ENCODE data around the gene SDS. TPM values are rescaled to one million over a fixed set of nuclear protein-coding genes. Genes with fewer than 3 reads are reported as not detected.
A peak's percentile ranks its signal among the peaks of the same experiment; 100 is the strongest.

The SDS gene
- polyA plus RNA-seq, 3 donors = 0.89 to 2.3 (median 1.1) TPM

- TF ChIP-seq, protein P1, sequence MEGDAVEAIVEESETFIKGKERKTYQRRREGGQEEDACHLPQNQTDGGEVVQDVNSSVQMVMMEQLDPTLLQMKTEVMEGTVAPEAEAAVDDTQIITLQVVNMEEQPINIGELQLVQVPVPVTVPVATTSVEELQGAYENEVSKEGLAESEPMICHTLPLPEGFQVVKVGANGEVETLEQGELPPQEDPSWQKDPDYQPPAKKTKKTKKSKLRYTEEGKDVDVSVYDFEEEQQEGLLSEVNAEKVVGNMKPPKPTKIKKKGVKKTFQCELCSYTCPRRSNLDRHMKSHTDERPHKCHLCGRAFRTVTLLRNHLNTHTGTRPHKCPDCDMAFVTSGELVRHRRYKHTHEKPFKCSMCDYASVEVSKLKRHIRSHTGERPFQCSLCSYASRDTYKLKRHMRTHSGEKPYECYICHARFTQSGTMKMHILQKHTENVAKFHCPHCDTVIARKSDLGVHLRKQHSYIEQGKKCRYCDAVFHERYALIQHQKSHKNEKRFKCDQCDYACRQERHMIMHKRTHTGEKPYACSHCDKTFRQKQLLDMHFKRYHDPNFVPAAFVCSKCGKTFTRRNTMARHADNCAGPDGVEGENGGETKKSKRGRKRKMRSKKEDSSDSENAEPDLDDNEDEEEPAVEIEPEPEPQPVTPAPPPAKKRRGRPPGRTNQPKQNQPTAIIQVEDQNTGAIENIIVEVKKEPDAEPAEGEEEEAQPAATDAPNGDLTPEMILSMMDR (IDR thresholded peaks at IDR 0.05) = no peak
- Histone ChIP-seq H4K20me1 (ENCODE audit: insufficient read depth, low read length) (no peaks in the 10 kb centered on the region), H3K4me1 (ENCODE audit: control insufficient read depth in 1 of 2, insufficient read depth in 2 of 2, low read length in 2 of 2) (peaks cover 0 to 7% of the 10 kb centered on the region in 2 donors), H3K4me2 (replicated peaks; ENCODE audit: extremely low read depth, low read length, poor library complexity, severe bottlenecking) (no peak overlapping the region), H3K9me3 (replicated peaks in 1 of 2; ENCODE audit: control insufficient read depth in 1 of 2, insufficient read depth in 1 of 2, low read length in 2 of 2) (peaks cover 0 to 6% of the 10 kb centered on the region in 2 donors), H3K4me3 (replicated peaks in 1 of 3; ENCODE audit: low read depth in 2 of 3, low read length in 3 of 3) (no peak overlapping the region), H3K27ac (ENCODE audit: low read depth in 1 of 2, low read length in 2 of 2) (no peak overlapping the region), H3K79me2 (ENCODE audit: insufficient read depth, low read length) (no peaks in the 10 kb centered on the region), H3K9ac (ENCODE audit: insufficient read depth, low read length, poor library complexity, severe bottlenecking) (no peak overlapping the region), H3K27me3 (ENCODE audit: control insufficient read depth in 2 of 2, insufficient read depth in 2 of 2, low read length in 2 of 2) (peaks cover 0 to 2% of the 10 kb centered on the region in 2 donors), H2AFZ (ENCODE audit: insufficient read depth, low read depth, low read length, poor library complexity, severe bottlenecking) (no peak overlapping the region), H3K36me3 (replicated peaks in 1 of 2; ENCODE audit: control insufficient read depth in 1 of 2, insufficient read depth in 2 of 2, low read length in 2 of 2) (no peaks in the 10 kb centered on the region)
- DNase-seq = no peak
- intact Hi-C loops (cut with micrococcal nuclease) = no loop called here
- no peak overlapping the region for H3K27ac Mint-ChIP-seq
- peaks cover 0 to 12% (median 9%) of the 10 kb centered on the region in 7 donors for H3K9me3 Mint-ChIP-seq
- no CpG with 5 or more reads among the region's 2 CpGs for WGBS (ENCODE audit: insufficient coverage)
- peaks cover 18 to 39% (median 30%) of the 10 kb centered on the region in 3 donors for H3K27me3 Mint-ChIP-seq (ENCODE audit: low read depth in 3 of 3)
- no peak overlapping the region for H3K4me3 Mint-ChIP-seq
- peaks cover 20% of the 10 kb centered on the region for H3K4me1 Mint-ChIP-seq
- no peaks in the 10 kb centered on the region for H3K36me3 Mint-ChIP-seq
Observed at GRCh38 chr12:113449299-113449698, 45.6 kb upstream of the SDS start.

GRCh38 chr12:113448873-113449272, 45.2 kb upstream of the SDS start:
- Histone ChIP-seq H3K9me3 (replicated peaks in 1 of 2; ENCODE audit: control insufficient read depth in 1 of 2, insufficient read depth in 1 of 2, low read length in 2 of 2) (peaks cover 0 to 6% of the 10 kb centered on the region in 2 donors), H3K27me3 (ENCODE audit: control insufficient read depth in 2 of 2, insufficient read depth in 2 of 2, low read length in 2 of 2) (peaks cover 0 to 2% of the 10 kb centered on the region in 2 donors), H3K4me2 (replicated peaks; ENCODE audit: extremely low read depth, low read length, poor library complexity, severe bottlenecking) (no peak overlapping the region), H3K36me3 (replicated peaks in 1 of 2; ENCODE audit: control insufficient read depth in 1 of 2, insufficient read depth in 2 of 2, low read length in 2 of 2) (no peaks in the 10 kb centered on the region), H3K9ac (ENCODE audit: insufficient read depth, low read length, poor library complexity, severe bottlenecking) (no peak overlapping the region), H3K4me1 (ENCODE audit: control insufficient read depth in 1 of 2, insufficient read depth in 2 of 2, low read length in 2 of 2) (peaks cover 0 to 7% of the 10 kb centered on the region in 2 donors), H4K20me1 (ENCODE audit: insufficient read depth, low read length) (no peaks in the 10 kb centered on the region), H3K27ac (ENCODE audit: low read depth in 1 of 2, low read length in 2 of 2) (no peak overlapping the region), H2AFZ (ENCODE audit: insufficient read depth, low read depth, low read length, poor library complexity, severe bottlenecking) (no peak overlapping the region), H3K4me3 (replicated peaks in 1 of 3; ENCODE audit: low read depth in 2 of 3, low read length in 3 of 3) (no peak overlapping the region), H3K79me2 (ENCODE audit: insufficient read depth, low read length) (no peaks in the 10 kb centered on the region)
- WGBS (ENCODE audit: insufficient coverage) = 50% methylated on average over 1 of the region's 7 CpGs
- Mint-ChIP-seq H3K9me3 (peaks cover 0 to 12% (median 9%) of the 10 kb centered on the region in 7 donors), H3K4me1 (peaks cover 20% of the 10 kb centered on the region), H3K27me3 (ENCODE audit: low read depth in 3 of 3) (peaks cover 17 to 35% (median 30%) of the 10 kb centered on the region in 3 donors), H3K36me3 (no peaks in the 10 kb centered on the region), H3K4me3 (peak overlapping the region in 1 of 2 donors; percentile 70), H3K27ac (no peak overlapping the region)
- intact Hi-C loops (cut with micrococcal nuclease) = no loop called here
- TF ChIP-seq, protein P1 (IDR thresholded peaks at IDR 0.05) = no peak
- DNase-seq = no peak

Measured in CD14-positive monocyte (primary cell).